HEK293T (cell line): ENCODE data around the gene ZFR.
"Not testable (repeated sequence)": the region's sequence is repeated elsewhere in the genome, so short reads cannot be mapped to it uniquely, and the experiment has no call there.

Experiments used
- CTCF ChIA-PET: fragments of 350-600 bp; formaldehyde crosslinking; extraction: SDS; loops from one replicate; lab custom pipeline; 2021; ENCODE audit warnings: antibody characterized with exemption, inconsistent platforms; lab: Yijun Ruan, JAX
- POLR2A ChIA-PET: fragments of 350-600 bp; formaldehyde crosslinking; extraction: SDS; loops from one replicate; lab custom pipeline; 2020; ENCODE audit warnings: antibody characterized with exemption, inconsistent platforms; lab: Yijun Ruan, JAX
- DNase-seq: peaks from one replicate; pipeline ENCODE4 v3.0.0; 2012; ENCODE audit warnings: mixed read lengths; ENCODE audit errors: extremely low spot score
- ARNT ChIP-seq: fragments of 450-650 bp; IDR thresholded peaks from 2 replicates; pipeline ENCODE4 v1.6.1; 2017; ENCODE audit warnings: mild to moderate bottlenecking
- CTBP1 ChIP-seq: fragments of 450-650 bp; IDR thresholded peaks from 2 replicates; pipeline ENCODE4 v1.6.1; 2016; ENCODE audit warnings: borderline replicate concordance
- ELF4 ChIP-seq: fragments of 450-650 bp; IDR thresholded peaks from 2 replicates; pipeline ENCODE4 v1.6.1; 2017; ENCODE audit warnings: antibody characterized with exemption
- FOXA1 ChIP-seq: fragments of 450-650 bp; IDR thresholded peaks from 2 replicates; pipeline ENCODE4 v1.6.1; 2016; ENCODE audit warnings: mild to moderate bottlenecking
- FOXK2 ChIP-seq: fragments of 450-650 bp; IDR thresholded peaks from 2 replicates; pipeline ENCODE4 v1.6.1; 2016; ENCODE audit warnings: mild to moderate bottlenecking
- FOXM1 ChIP-seq: fragments of 450-650 bp; IDR thresholded peaks from 2 replicates; pipeline ENCODE4 v1.6.1; 2017; ENCODE audit warnings: mild to moderate bottlenecking, borderline replicate concordance
- HDGF ChIP-seq: fragments of 450-650 bp; IDR thresholded peaks from 2 replicates; pipeline ENCODE4 v1.6.1; 2017; ENCODE audit warnings: antibody characterized with exemption, borderline replicate concordance
- L3MBTL2 ChIP-seq: fragments of 450-650 bp; conservative IDR thresholded peaks from 2 replicates; pipeline ENCODE4 v1.6.1; 2016; ENCODE audit warnings: mild to moderate bottlenecking
- LEF1 ChIP-seq: fragments of 450-650 bp; IDR thresholded peaks from 2 replicates; pipeline ENCODE4 v1.6.1; 2017; ENCODE audit warnings: mild to moderate bottlenecking, borderline replicate concordance
- NFRKB ChIP-seq: fragments of 450-650 bp; IDR thresholded peaks from 2 replicates; pipeline ENCODE4 v1.6.1; 2016; ENCODE audit warnings: mild to moderate bottlenecking, moderate library complexity
- SP1 ChIP-seq: fragments of 450-650 bp; IDR thresholded peaks from 2 replicates; pipeline ENCODE4 v1.6.1; 2017
- SUZ12 ChIP-seq: fragments of 450-650 bp; IDR thresholded peaks from 2 replicates; pipeline ENCODE4 v1.6.1; 2016; ENCODE audit warnings: mild to moderate bottlenecking
- TARDBP ChIP-seq: fragments of 450-650 bp; IDR thresholded peaks from 2 replicates; pipeline ENCODE4 v1.6.1; 2016
- ZNF384 ChIP-seq: fragments of 450-650 bp; IDR thresholded peaks from 2 replicates; pipeline ENCODE4 v1.6.1; 2016
- TF ChIP-seq, protein P1 (sequence below): fragments of 450-650 bp; IDR thresholded peaks from 2 replicates; pipeline ENCODE4 v1.6.1; 2016

The ZFR gene

DNA sequence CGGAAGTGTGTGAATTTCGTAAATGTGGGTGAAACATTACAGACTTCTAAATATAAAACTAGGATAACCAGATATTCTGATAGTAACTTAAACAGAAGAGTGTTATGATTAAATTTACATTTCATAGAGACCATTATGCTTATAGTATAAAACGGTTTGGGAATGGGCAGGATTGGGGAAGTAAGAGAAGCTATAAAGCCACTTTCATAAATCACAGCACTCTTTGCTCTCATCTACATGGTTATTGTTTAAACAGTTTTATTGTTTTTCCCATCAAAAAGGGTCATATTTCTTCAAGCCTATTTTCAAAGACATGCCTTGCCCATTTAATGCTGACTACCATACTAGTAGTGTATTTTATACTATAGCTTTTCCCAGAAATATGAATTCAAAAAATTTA is 9.2 kb downstream of the ZFR start:
- no peak for DNase-seq
- TF ChIP-seq, protein P1, sequence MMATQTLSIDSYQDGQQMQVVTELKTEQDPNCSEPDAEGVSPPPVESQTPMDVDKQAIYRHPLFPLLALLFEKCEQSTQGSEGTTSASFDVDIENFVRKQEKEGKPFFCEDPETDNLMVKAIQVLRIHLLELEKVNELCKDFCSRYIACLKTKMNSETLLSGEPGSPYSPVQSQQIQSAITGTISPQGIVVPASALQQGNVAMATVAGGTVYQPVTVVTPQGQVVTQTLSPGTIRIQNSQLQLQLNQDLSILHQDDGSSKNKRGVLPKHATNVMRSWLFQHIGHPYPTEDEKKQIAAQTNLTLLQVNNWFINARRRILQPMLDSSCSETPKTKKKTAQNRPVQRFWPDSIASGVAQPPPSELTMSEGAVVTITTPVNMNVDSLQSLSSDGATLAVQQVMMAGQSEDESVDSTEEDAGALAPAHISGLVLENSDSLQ = peak; percentile 59
- no peak for TF ChIP-seq HDGF
- ChIA-PET CTCF (no interaction called here), POLR2A (interaction anchor here (1.2 kb wide), 1 partner anchor 9 kb away, joined by 6 read pairs; no protein-coding TSS in a partner anchor)

DNA sequence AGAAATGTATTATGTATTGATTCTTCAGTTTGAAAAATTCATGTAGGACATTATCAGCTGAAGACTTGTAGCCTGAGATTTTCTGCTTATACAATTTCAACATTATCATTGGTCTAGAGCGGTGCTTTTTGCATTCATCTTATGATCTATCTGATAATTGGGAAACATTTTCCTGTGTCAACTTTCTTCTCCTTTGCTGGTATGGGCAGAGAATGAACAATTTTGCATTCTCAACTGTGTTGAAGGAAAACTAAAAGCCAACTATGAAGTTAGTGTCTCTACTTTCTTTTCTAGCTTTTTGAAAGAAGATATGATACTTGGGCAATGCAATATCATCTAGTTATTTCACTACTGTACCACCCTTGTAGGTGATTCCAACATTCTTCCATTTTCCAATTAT is 10.3 kb downstream of the ZFR start:
- ChIA-PET POLR2A (no interaction called here), CTCF (no interaction called here)
- DNase-seq = no peak
- no peak for TF ChIP-seq HDGF

DNA sequence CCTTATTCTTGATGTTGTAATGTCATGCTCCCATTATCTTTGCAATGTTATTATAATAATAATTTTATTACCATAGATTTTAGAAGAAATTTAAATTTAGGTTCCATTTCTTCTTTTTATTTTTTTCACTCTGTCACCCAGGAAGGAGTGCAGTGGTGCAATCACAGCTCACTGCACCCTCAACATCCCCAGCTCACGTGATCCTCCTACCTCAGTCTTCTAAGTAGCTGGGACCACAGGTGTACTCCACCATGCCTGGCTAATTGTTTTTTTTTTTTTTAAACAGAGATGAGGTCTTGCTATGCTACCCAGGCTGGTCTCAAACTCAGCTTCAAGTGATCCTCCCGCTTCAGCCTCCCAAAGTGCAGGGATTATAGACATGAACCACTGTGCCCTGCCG is 11.9 kb downstream of the ZFR start:
- POLR2A ChIA-PET = no interaction called here
- CTCF ChIA-PET = interaction anchor here (1.2 kb wide), 1 partner anchor 18 kb away, joined by 3 read pairs; no protein-coding TSS in a partner anchor
- TF ChIP-seq, protein P1 = no peak
- no peak for TF ChIP-seq NFRKB
- TF ChIP-seq ARNT = no peak
- TF ChIP-seq L3MBTL2 = no peak
- no peak for TF ChIP-seq SUZ12
- TF ChIP-seq FOXA1 = no peak
- TF ChIP-seq FOXK2 = no peak
- no peak for TF ChIP-seq LEF1
- TF ChIP-seq CTBP1 = no peak
- no peak for TF ChIP-seq HDGF
- TF ChIP-seq SP1 = no peak
- TF ChIP-seq ELF4 = no peak
- DNase-seq = no peak

DNA sequence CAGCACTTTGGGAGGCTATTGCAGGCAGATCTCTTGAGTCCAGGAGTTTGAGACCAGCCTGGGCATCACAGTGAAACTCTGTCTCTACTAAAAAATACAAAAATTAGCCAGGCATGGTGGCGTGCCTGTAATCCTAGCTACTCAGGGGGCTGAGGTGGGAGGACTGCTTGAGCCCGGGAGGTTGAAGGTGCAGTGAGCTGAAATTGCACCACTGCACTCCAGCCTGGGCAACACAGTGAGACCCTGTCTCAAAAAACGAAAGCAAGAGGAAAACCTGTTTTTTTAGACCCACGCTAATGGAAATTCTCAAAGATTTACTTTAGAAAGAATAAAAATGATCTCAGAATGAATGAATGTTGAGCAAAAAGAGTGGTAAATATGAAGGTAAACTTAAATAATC is 13.7 kb downstream of the ZFR start:
- POLR2A ChIA-PET, DNase-seq, CTCF ChIA-PET: not testable (repeated sequence)

DNA sequence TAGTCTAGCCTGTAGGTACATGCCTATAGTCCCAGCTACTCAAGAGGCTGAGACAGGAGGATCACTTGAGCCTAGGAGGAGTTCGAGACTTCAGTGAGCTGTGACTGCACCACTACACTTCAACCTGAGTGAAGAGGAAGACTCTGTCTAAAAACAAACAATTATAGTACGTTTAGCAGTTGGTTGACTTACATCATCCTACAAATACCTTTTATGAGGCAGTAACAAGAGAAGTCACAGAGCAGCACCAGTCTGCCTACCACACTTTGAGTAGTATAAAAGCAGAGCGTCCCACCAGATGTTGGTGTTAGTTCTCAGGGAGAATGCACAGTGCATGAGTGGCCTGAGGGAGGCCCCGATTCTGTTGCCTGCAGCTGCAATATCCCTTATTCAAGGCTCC is 16.1 kb downstream of the ZFR start:
- DNase-seq = no peak
- ChIA-PET POLR2A (interaction anchor here (0.9 kb wide), 1 partner anchor 14 kb away, joined by 3 read pairs; no protein-coding TSS in a partner anchor), CTCF (no interaction called here)
- TF ChIP-seq HDGF (no peak), SUZ12 (no peak), L3MBTL2 (no peak), FOXM1 (no peak), LEF1 (no peak)

DNA sequence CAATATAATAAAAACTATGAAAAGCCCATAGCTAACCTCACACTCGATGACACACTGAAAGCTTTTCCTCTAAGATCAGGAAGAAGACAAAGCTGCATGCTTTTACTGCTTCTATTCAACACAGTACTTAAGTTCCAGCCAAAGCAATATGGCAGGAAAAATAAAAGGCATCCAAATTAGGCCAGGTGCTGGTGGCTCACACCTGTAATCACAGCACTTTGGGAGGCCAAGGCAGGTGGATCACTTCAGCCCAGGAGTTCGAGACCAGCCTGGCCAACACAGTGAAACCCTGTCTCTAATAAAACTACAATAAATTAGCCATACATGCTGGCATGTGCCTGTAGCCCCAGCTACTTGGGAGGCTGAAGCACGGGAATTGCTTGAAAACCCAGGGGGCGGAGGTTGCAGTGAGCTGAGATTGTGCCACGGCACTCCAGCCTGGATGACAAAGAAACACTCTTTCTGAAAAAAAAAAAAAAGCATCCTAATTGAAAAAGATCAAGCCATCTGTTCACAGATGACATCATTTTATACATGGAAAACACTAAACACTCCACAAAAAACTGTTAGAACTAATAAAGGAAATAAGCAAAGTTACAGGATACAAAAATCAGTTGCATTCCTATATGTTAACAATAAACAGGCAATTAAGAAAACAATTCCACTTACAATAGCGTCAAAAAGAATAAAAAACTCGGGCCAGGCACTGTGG is 17.9 kb downstream of the ZFR start:
- TF ChIP-seq SP1 (no peak), ARNT (no peak), LEF1 (no peak), SUZ12 (no peak)
- TF ChIP-seq, protein P1 = no peak
- ChIA-PET CTCF (no interaction called here), POLR2A (no interaction called here)
- no peak for DNase-seq

DNA sequence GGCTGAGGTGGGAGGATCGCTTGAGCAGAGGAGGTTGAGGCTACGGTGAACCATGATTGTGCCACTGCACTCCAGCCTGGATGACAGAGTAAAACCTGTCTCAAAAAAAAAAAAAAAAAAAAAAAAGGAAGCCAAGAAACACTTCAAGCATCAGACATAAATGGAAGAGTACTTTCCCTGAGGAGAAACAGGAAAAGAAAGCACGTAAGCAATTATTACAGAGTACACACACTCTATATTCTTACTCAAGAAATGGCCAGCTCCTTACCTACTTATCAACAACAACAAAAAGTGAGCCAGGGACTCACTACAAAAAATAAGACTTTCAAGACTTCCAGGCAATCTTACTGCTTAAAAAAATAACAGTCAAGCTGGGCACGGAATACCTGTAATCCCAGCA is 21.8 kb downstream of the ZFR start:
- no peak for DNase-seq
- ChIA-PET CTCF (no interaction called here), POLR2A (no interaction called here)
- TF ChIP-seq LEF1 (no peak), SP1 (no peak), TARDBP (no peak)

DNA sequence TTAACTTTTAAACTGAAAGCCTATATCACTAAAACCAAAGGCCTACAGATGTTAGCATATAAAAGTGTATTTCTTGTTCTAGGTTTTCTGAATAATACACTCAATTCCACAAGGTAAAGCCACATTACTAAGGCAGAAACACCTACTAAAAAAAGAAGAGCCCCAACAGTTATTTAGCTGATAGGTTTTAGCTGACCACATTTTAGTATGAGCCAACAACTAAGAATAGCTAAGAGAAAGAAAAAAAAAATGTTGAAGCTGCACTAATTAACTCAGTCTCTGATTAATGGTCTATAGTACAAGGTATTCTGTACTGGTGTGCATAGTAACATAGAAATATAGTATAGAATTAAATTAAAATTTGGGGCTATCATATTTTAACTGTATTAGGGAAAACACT is 23.5 kb downstream of the ZFR start:
- no peak for TF ChIP-seq ZNF384
- no peak for TF ChIP-seq HDGF
- no peak for TF ChIP-seq LEF1
- no peak for DNase-seq
- POLR2A ChIA-PET = no interaction called here
- CTCF ChIA-PET = no interaction called here
